K562 treated with DMSO at 1 percent for 48 hours (cell line): ENCODE measurements around the gene LRTM1. TPM values are rescaled to one million over a fixed set of nuclear protein-coding genes. Genes with fewer than 3 reads are reported as not detected.

Experiments
- total RNA-seq: library from RNA; unstranded; fragments of 300-600 nt; gene quantifications from 2 replicates; pipeline ENCODE4 v1.2.3, GENCODE V29; 2022; ENCODE audit warnings: low replicate concordance; ENCODE audit errors: extremely low read depth

The LRTM1 gene
- total RNA-seq = not detected in 2 replicates

DNA sequence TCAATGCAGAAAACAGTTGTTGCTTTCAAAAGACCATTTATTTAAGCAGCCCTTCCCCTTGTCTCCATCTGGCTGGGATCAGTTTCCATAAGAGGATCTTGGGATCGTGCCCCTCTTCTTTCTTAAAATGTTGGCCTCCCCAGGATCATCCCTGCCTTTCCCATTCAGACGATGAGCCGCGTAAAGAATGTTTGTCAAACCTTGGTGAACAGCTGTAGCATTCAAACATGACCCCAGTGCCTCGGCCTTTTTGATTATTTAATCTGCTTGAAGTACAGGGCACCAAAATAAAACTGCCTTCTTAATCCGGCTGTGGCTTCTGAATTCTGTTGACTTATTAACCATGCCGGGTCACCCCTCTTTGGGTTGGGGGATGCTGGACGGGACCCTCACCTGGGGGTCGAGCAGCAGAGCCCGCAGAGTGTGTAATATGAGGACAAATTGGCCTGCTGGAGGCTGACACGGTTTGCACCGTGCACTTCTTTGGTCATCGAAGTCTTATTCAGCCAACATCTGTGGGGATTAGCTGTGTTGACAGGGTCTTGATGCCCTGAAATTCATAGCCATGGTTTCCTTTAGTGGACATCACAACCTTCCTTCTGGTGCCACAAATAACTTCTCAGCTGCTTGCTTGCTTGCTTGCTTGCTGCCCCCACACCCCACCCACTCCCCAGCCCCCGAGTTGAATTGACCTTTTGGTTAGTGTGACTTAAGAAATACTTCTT is at the start of gene LRTM1:
Gene LRTM1, minus strand, starts transcription at position 14 of the 725 bp plus-strand sequence. CDS start 148 bp downstream, outside the sequence.

